HEK293T (cell line): ENCODE data around the gene LNX2.

Experiments
- BHLHE40 ChIP-seq: fragments of 450-650 bp; IDR thresholded peaks from 2 replicates; pipeline ENCODE4 v1.6.1; 2016; ENCODE audit warnings: mild to moderate bottlenecking, moderate library complexity, borderline replicate concordance
- FOXA1 ChIP-seq: fragments of 450-650 bp; IDR thresholded peaks from 2 replicates; pipeline ENCODE4 v1.6.1; 2016; ENCODE audit warnings: mild to moderate bottlenecking
- FOXM1 ChIP-seq: fragments of 450-650 bp; IDR thresholded peaks from 2 replicates; pipeline ENCODE4 v1.6.1; 2017; ENCODE audit warnings: mild to moderate bottlenecking, borderline replicate concordance
- LEF1 ChIP-seq: fragments of 450-650 bp; IDR thresholded peaks from 2 replicates; pipeline ENCODE4 v1.6.1; 2017; ENCODE audit warnings: mild to moderate bottlenecking, borderline replicate concordance
- NFRKB ChIP-seq: fragments of 450-650 bp; IDR thresholded peaks from 2 replicates; pipeline ENCODE4 v1.6.1; 2016; ENCODE audit warnings: mild to moderate bottlenecking, moderate library complexity
- SP1 ChIP-seq: fragments of 450-650 bp; IDR thresholded peaks from 2 replicates; pipeline ENCODE4 v1.6.1; 2017
- SUZ12 ChIP-seq: fragments of 450-650 bp; IDR thresholded peaks from 2 replicates; pipeline ENCODE4 v1.6.1; 2016; ENCODE audit warnings: mild to moderate bottlenecking
- TARDBP ChIP-seq: fragments of 450-650 bp; IDR thresholded peaks from 2 replicates; pipeline ENCODE4 v1.6.1; 2016

DNA sequence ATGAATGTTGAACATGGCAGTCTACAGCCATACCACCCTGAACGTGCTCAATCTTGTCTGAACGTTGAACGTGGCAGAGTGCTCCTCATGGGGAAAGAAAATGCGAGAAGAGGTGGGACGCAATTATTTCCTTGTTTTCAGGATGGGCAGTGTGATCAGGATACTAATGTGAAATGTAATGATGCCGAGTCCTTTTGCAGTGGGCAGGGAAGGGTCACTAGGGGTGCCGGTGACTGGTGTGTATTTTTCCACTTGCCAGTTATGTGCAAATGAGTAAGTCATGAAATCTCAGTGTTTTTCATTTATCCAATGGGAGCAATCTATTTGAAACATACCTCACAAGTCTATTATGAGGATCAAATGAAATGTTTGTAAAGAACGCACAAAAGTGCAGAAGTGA is 84.8 kb downstream of the LNX2 start:
- TF ChIP-seq FOXM1: no peak
- TF ChIP-seq SUZ12: no peak
- TF ChIP-seq BHLHE40: no peak
- TF ChIP-seq LEF1: no peak
- TF ChIP-seq SP1: no peak
- no peak for TF ChIP-seq FOXA1
- TF ChIP-seq TARDBP: no peak
- no peak for TF ChIP-seq NFRKB
